NAMALWA (cell line): Measurements from ENCODE around the gene TMEM109.

ENCODE experiments used
- DNase-seq: peaks from one replicate; pipeline ENCODE4 v3.0.0-alpha.2; 2015; ENCODE audit warnings: low spot score

Gene TMEM109

DNA sequence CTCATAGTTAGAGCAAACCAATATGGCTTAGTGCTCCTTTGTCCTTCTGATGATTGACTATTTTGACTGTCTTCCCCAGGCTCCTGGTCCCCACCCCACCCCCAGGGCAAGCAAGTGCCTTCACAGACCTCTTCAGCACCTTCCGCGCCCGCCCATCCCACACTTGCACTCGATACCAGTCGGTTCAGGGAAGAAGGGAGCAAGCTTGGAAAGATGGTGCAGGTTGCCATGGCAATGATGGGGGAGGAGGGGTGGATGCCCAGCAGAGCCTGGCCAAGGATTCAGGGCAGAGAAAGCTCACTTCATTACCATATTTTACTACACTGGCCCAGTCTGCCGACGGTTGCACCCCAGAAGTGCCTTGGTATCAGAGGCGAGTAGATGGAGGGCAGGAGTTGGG is 12.5 kb downstream of the TMEM109 start:
- DNase-seq = no peak

DNA sequence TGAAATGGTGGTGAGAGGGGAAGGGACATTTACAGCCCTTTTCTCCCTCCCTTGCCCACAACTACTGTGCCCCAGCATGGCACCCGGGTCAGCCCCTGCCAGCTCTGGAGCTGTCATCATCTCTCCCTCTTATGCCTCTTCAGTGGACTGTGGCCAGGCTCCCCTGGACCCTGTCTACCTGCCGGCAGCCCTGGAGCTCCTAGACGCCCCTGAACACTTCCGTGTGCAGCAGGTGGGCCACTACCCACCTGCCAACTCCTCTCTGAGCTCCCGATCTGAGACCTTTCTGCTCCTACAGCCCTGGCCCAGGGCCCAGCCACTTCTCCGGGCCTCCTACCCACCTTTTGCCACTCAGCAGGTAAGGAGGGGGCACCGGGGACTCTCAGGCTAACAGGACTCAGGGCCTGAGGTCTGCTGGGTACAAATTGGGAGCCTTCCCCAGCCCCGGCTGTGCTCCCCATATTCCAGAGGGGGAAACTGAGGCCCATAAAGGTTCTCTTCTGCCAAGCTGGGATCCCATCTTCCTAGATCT is 13.2 kb downstream of the TMEM109 start:
- no peak for DNase-seq

DNA sequence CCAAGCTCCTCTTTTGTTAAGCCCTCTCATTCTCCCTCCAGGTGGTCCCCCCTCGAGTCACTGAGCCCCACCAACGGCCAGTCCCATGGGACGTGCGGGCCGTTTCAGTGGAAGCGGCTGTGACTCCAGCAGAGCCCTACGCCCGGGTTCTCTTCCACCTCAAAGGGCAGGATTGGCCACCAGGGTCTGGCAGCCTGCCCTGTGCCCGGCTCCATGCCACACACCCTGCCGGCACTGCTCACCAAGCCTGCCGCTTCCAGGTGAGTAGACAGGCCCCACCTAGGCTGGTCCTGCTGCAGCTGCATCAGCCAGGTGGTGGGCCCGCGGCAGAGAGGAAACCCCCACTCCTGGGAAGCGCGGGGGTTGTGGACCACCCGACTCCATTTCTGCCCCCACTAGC is 13.6 kb downstream of the TMEM109 start:
- DNase-seq = no peak

DNA sequence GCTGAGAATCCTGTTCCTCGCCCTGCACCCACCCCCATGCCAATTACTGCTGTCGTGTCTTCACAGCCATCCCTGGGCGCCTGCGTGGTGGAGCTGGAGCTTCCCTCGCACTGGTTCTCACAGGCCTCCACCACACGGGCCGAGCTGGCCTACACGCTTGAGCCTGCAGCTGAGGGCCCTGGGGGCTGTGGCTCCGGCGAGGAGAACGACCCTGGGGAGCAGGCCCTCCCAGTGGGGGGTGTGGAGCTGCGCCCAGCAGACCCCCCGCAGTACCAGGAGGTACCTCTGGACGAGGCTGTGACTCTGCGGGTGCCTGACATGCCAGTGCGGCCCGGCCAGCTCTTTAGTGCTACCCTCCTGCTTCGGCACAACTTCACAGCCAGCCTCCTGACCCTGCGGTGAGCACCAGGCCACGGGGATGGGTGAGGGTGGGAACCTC is 14.6 kb downstream of the TMEM109 start:
- DNase-seq = no peak

DNA sequence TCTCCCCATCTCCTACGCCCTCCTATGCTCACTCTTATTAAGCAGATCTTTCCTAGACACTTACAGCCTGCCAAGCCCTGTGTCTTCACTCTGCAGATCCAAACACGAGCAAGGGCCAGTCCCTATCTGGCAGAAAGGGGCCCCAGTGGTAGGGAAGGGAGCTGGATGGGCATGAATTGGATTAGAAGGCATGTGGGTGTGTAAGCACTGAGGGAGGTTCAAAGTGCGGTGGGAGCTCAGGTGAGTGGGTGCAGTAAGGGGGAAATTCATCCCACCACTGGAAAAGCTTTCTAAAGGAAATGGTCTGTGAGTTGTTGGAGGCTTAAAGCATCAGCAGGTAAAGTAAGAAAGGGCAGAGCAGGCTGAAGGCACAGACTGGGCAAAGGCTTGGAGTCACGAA is 15.8 kb downstream of the TMEM109 start:
- no peak for DNase-seq

DNA sequence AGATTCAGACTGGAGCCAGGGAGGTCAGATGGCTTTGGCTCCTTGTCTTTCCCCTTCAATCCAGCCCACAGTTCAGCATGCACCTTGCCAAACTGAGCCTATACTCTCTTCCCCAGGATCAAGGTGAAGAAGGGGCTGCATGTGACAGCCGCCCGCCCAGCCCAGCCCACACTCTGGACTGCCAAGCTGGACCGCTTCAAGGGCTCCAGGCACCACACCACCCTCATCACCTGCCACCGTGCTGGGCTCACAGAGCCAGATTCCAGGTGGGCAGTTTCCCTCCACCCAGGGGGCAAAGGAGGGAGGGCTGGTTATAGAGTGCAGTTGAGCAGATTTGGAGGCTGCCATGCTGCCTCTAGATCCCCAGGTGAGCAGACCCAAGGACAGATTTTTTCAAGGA is 16.4 kb downstream of the TMEM109 start:
- DNase-seq = no peak

DNA sequence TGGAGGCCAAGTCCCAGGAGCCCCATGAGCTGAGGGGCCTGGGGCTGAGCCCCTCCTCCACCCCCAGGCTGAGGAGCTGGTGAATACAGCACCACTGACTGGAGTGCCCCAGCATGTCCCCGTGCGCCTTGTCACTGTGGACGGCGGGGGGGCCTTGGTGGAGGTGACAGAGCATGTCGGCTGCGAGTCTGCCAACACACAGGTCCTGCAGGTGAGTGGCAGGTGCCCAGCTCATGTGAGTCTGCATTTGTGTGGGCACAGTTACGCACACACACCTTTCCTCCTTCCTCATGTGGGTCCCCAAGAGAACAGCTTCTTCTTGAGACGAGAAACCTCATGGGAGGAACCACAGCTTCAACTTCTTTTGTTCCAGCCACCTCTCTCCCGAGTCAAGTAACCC is 18.0 kb downstream of the TMEM109 start:
- no peak for DNase-seq

DNA sequence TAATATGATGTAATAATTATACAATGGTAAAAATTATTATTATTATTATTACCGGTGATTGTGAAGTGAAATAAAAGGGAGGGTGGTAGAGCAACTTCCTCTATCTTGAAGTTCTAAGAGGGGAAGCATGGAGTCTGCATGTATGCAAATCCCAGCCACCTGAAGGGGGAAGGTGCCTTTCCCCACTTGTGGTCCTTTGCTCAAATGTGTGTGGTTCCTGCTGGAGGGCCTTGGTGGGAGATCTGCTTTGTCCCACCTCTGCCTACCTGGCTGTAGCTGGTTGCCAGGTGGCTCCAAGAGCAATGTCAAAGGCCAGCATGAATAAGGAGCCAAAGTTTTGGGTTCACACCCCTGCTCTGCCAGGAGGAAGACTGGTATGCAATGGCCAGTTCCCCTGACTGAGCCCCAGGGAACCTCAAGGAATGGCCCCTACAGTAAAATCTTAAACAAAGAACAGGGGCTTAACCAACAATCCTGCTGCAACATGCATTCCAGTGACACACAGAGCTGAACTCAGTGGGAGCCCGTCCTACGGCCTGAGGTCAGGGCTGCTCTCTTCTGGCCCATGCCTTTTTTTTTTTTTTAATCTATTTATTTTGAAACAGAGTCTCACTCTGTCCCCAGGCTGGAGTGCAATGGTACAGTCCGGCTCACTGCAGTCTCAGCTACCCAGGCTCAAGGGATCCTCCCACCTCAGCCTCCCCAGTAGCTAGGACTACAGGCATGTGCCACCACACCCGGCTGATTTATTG is 18.8 kb downstream of the TMEM109 start:
- peak; percentile 47 for DNase-seq

DNA sequence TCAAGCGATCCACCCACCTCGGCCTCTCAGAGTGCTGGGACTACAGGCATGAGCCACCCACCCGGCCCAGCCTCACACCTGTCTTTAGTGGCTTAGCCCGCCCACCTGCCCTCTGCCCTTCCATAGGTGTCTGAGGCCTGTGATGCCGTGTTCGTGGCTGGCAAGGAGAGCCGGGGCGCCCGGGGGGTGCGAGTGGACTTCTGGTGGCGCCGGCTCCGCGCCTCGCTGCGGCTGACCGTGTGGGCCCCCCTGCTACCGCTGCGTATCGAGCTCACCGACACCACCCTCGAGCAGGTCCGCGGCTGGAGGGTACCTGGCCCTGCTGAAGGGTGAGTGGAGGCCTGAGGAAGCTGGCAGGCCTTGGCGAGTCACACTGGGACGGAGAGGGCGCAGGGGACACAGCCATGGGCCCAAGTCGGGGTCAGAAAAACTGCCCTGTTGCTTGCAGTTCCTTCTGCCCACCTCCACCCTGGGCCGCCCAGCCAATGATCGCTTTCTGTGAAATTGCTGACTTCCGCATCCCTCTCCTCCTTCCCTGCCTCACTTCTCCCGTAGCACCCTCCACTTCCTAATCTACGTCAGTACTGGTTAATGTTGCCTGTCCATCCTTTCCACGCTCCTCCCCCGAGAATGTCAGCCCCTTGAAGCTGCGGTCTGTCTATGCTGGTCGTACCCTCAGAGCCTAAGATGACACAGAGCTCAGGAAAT is 19.6 kb downstream of the TMEM109 start:
- DNase-seq = no peak

DNA sequence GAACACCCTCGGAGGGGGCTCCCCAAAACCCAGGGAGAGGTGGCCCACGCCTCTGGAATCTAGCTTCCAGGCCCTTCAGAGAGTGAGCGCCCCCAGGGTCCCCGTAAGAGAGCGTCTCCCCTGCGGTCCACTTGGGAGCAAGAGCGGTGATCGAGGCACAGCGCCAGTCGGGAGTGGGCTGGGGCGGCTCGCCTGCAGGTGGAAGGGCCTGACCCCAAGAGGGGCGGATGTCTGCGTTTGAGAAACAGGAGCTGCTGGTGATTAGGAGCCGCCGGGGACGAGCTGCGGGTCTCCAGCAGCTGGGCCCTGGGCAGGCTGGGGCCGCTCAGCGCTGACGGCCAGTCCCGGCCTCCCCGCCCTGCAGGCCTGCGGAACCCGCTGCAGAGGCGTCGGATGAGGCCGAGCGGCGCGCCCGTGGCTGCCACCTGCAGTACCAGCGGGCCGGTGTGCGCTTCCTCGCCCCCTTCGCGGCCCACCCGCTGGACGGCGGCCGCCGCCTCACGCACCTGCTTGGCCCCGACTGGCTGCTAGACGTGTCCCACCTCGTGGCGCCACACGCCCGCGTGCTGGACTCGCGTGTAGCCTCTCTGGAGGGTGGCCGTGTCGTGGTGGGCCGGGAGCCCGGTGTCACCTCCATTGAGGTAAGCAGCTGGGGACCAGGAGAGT is 20.3 kb downstream of the TMEM109 start:
- no peak for DNase-seq

DNA sequence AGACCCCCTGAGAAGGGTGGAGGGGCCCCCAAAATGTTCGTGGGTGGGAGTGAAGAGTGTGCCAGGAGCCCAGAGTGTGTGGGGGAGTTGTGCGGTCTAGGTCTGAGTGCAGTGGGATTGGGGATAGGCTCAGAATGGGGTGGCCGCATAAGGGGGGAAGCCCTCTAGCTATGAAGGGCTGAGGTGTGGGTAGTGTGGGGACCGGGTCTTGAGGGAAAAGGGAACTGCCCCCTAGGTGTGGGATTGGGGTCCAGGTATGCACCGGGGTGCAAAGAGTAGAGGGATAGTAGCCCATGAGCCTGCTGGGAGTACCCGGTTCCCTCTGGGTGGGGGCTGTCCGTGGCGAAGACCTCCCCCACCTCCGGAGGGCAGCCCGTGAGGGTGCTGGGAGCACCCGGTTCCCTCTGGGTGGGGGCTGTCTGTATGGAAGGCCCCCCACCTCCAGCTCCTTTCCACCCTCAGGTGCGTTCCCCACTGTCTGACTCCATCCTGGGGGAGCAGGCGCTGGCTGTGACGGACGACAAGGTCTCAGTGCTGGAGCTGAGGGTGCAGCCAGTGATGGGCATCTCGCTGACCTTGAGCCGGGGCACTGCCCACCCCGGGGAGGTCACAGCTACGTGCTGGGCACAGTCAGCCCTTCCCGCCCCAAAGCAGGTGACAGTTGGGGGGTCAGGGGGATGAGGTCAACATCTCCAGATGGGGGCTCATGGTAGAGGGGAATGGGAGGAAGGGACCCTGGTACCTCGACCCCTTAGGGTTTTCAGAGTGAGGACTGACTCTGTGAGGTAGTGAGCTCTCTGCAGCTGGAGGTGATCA is 21.0 kb downstream of the TMEM109 start:
- DNase-seq = no peak

DNA sequence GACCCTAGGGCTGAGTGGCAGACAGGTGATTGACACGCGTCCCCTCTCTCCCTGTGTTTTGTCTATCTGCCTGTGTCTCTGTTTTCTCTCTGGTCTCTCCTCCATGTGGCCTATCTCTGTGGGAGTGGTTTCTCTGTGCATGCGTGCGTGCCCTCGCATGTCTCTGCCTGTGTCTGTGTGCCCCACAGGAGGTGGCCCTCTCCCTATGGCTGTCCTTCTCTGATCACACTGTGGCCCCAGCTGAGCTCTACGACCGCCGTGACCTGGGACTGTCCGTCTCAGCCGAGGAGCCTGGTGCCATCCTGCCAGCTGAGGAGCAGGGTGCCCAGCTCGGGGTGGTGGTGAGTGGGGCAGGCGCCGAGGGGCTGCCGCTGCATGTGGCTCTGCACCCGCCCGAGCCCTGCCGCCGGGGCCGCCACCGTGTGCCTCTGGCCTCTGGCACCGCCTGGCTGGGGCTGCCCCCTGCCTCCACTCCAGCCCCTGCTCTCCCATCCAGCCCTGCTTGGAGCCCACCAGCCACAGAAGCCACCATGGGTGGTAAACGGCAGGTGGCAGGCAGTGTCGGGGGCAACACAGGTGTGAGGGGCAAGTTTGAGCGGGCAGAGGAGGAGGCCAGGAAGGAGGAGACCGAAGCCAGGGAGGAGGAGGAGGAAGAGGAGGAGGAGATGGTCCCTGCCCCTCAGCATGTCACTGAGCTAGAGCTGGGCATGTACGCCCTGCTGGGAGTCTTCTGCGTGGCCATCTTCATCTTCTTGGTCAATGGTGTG is 21.9 kb downstream of the TMEM109 start:
- DNase-seq = no peak

DNA sequence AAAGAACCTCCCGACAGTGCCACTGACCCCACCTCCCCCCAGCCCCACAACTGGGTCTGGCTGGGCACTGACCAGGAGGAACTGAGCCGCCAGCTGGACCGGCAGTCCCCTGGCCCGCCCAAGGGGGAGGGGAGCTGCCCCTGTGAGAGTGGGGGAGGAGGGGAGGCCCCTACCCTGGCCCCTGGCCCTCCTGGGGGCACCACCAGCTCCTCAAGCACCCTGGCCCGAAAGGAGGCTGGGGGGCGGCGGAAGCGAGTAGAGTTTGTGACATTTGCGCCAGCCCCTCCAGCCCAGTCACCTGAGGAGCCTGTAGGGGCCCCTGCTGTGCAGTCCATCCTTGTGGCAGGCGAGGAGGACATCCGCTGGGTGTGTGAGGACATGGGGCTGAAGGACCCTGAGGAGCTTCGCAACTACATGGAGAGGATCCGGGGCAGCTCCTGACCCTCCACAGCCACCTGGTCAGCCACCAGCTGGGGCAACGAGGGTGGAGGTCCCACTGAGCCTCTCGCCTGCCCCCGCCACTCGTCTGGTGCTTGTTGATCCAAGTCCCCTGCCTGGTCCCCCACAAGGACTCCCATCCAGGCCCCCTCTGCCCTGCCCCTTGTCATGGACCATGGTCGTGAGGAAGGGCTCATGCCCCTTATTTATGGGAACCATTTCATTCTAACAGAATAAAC is 22.6 kb downstream of the TMEM109 start:
- DNase-seq = no peak

DNA sequence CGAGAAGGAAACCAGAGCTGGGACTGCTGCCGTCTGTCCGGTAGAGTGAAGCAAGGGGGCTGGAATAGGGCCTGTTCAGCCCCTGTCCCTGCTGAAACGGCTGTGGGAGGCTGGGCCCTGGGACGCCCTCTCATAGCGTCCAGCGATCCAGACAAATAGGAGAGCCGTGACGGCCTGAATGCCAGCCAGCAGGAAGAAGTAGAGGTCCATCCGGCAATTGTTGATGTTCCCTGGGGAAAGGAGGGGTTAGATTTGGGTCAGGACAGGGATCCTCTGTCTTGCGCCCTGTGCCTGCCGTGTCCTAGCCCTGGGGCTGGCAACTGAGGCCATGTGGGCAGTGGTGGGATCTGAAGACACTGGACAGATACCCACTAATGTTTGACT is 23.2 kb downstream of the TMEM109 start:
- no peak for DNase-seq

DNA sequence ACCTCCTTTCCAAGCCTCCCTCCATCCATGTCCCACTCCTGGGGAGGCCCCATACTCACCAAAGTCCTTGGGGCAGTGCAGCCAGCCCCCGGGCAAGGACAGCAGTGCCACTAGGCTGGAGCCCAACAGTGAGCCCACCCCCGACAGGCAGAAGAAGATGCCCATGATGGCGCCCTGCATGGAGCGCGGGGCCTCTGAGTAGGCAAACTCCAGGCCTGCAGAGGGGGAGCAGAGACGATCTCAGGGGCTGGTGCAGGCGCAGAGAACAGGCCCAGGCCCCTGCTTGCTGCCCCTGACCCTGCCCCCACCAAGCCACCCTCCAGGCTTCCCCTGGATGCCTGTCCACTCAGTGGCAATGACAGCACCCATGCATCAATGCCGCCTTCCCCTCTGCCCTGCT is 23.9 kb downstream of the TMEM109 start:
- DNase-seq = no peak

DNA sequence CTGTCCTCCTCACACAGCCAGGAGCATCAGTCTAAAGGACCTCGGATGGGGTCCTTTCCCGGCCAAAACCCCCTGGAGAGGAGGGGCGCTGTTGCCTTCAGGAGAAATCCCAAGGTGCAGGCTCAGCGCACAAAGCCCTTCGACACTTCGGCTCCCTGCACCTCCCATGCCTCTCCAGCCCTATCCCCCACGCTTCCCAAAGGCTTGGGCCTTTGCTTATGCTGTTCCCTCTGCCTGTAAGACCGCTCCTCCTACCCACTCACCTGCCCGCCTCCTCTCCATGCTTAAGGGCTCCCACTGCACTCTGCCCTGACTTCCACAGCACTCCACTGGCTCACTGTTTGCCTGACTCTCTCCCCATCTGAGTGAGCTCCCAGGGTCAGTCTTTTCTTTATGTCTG is 24.5 kb downstream of the TMEM109 start:
- DNase-seq = no peak

DNA sequence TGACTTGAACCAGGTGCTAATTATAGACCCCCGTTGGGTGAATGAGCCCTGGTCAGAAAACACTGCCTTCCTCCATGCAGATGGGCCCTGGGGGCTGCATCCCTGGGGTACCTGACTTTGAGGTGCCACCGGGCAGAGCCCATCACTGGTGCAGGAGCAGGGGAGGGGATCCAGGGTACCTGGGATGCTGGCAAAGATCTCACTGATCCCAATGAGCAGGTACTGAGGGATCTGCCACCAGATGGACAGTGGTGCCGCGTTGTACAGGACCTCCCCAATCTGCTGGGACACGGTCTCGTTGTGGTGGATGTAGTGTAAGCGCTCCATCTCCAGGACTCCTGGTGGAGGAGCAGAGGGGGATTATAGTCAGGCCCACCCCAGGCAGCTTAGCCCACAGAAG is 25.3 kb downstream of the TMEM109 start:
- no peak for DNase-seq

DNA sequence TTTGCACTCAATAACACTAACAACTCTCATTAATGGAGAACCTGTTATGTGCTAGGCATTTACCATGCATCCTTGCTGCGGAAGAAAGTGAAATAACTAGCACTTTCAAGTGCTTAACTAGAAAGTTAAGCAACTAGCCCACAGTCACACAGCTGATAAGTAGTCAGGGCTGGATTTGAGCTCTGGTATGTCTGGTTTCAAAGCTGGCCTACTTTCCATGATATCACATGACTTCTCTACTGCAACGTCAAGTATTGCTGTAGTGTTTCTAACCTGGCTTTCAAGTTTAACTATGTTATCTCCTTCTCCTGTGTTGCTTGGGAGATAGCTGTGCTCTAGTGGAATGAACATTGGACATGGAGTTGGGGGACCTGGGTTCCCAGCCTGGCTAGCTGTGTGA is 25.9 kb downstream of the TMEM109 start:
- DNase-seq = no peak

DNA sequence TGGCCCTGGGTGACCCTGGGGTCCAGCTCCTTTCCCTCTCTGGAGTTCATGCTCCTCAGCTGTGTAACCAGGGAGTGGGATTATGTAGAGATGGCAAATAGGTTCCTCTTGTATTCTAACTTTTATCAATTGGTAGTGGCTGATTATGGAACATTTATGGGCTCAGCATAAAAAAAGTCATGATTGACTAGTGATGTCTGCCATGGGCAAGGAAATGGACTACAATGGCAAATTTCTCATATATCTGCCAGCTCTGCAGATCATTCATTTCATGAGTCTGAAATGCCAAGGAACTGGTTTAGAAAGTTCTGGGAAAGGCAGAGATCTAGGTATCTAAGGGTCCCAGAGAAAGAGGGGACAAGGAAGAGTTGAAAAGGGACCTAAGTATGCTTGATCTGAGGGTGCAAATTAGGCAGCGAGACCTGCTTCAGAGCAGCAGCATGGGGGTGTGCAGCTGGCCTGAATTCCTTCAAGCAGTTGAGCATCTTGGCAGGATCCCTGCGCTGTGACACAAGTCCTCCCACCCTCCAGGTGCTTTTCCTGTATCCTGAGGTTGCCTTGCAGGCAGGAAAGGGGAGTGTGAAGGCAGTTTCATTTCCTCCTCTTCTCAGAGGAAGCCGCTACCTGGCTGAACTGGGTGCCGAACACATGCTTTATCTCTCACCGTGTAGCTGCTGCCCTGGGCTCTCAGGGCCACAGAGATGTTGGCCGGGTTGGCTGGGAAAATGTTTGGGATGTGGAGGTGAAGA is 27.6 kb downstream of the TMEM109 start:
- DNase-seq = no peak

DNA sequence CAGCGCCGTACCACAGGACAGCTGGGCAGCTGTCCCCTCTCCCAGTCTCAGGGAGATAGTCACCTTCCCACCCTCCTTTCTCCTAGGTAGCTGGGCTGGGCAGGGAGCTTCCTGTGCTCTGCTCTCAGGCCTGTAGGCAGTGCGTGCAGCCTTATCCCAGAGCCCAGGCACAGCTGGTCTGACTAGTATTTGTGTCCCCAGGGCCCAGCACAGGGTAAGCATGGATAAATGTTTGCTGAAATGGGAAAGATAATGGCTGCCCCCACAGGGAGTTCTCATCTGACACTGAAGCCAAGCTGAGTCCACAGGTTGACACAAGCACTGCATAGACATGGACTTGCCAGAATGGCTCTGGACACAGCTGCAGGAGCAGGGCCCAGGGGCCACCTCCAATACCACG is 28.3 kb downstream of the TMEM109 start:
- no peak for DNase-seq
